Osteocyte (in vitro differentiated cells): ENCODE data around the gene TMEM243. TPM values are rescaled to one million over a fixed set of nuclear protein-coding genes. Genes with fewer than 3 reads are reported as not detected.

Experiments
- DNase-seq: peaks from one replicate; pipeline ENCODE4 v3.0.0; 2021; ENCODE audit warnings: mixed read lengths; ENCODE audit not compliant: unreplicated experiment; ENCODE audit errors: extremely low spot score
- H3K27ac Mint-ChIP-seq: one replicate; pipeline ENCODE4 v1.8.0; 2021; ENCODE audit warnings: mild to moderate bottlenecking, mixed read lengths; ENCODE audit not compliant: unreplicated experiment
- H3K27me3 Mint-ChIP-seq: one replicate; pipeline ENCODE4 v1.8.0; 2021; ENCODE audit warnings: mixed read lengths; ENCODE audit not compliant: unreplicated experiment
- H3K36me3 Mint-ChIP-seq: one replicate; pipeline ENCODE4 v1.8.0; 2021; ENCODE audit warnings: mixed read lengths; ENCODE audit not compliant: unreplicated experiment
- H3K4me1 Mint-ChIP-seq: one replicate; pipeline ENCODE4 v1.8.0; 2021; ENCODE audit warnings: mixed read lengths; ENCODE audit not compliant: unreplicated experiment
- H3K4me3 Mint-ChIP-seq: one replicate; pipeline ENCODE4 v1.8.0; 2021; ENCODE audit warnings: mild to moderate bottlenecking, moderate library complexity, mixed read lengths; ENCODE audit not compliant: unreplicated experiment
- H3K9me3 Mint-ChIP-seq: one replicate; pipeline ENCODE4 v1.8.0; 2021; ENCODE audit warnings: mixed read lengths; ENCODE audit not compliant: unreplicated experiment
- CTCF ChIP-seq: fragments of 200-600 bp; sonication (generic); IDR thresholded peaks from 2 replicates; pipeline ENCODE4 v1.5.0; 2021; ENCODE audit warnings: antibody characterized with exemption, mild to moderate bottlenecking, moderate library complexity
- total RNA-seq: library from RNA; stranded (reverse); gene quantifications from 2 replicates; pipeline ENCODE4 v1.2.1, GENCODE V29; 2021

The TMEM243 gene
- total RNA-seq, 1 donor from 2014 or later: 23.1 TPM

- Mint-ChIP-seq H3K27me3 (no peaks in the 10 kb centered on the region), H3K4me3 (no peak overlapping the region), H3K27ac (no peak overlapping the region), H3K36me3 (peaks cover 56% of the 10 kb centered on the region), H3K4me1 (no peaks in the 10 kb centered on the region), H3K9me3 (peaks cover 4% of the 10 kb centered on the region)
- no peak for TF ChIP-seq CTCF
- no peak for DNase-seq
These were observed 20.3 kb downstream of the TMEM243 start for GRCh38 chr7:87199241-87199640.

- H3K27me3 Mint-ChIP-seq: no peaks in the 10 kb centered on the region
- TF ChIP-seq CTCF: no peak
- DNase-seq: no peak
- no peak overlapping the region for H3K4me3 Mint-ChIP-seq
- no peaks in the 10 kb centered on the region for H3K4me1 Mint-ChIP-seq
- no peak overlapping the region for H3K27ac Mint-ChIP-seq
- H3K9me3 Mint-ChIP-seq: no peaks in the 10 kb centered on the region
- H3K36me3 Mint-ChIP-seq: peaks cover 55% of the 10 kb centered on the region
These were observed 25.6 kb downstream of the TMEM243 start for GRCh38 chr7:87193912-87194311.

GRCh38 chr7:87192784-87193487, 26.6 kb downstream of the TMEM243 start:
- Mint-ChIP-seq H3K9me3 (no peaks in the 10 kb centered on the region), H3K4me1 (no peaks in the 10 kb centered on the region), H3K27ac (peak overlapping the region; percentile 4), H3K27me3 (no peaks in the 10 kb centered on the region), H3K36me3 (peaks cover 49% of the 10 kb centered on the region), H3K4me3 (no peak overlapping the region)
- TF ChIP-seq CTCF: no peak
- DNase-seq: no peak

GRCh38 chr7:87190783-87191182, 28.7 kb downstream of the TMEM243 start:
- peaks cover 49% of the 10 kb centered on the region for H3K36me3 Mint-ChIP-seq
- H3K27ac Mint-ChIP-seq: no peak overlapping the region
- no peak for DNase-seq

GRCh38 chr7:87188930-87189329, 30.6 kb downstream of the TMEM243 start:
- no peak for TF ChIP-seq CTCF
- Mint-ChIP-seq H3K27ac (no peak overlapping the region), H3K4me1 (no peaks in the 10 kb centered on the region), H3K9me3 (no peaks in the 10 kb centered on the region), H3K36me3 (peaks cover 53% of the 10 kb centered on the region), H3K4me3 (no peak overlapping the region), H3K27me3 (no peaks in the 10 kb centered on the region)
- no peak for DNase-seq

More at GRCh38 chr7:87190783-87191182, 28.7 kb downstream of the TMEM243 start:
- no peak for TF ChIP-seq CTCF
- Mint-ChIP-seq H3K4me1 (no peaks in the 10 kb centered on the region), H3K4me3 (no peak overlapping the region), H3K9me3 (no peaks in the 10 kb centered on the region), H3K27me3 (no peaks in the 10 kb centered on the region)
